ENCODE results near the gene RPA3. TPM values are rescaled to one million over a fixed set of nuclear protein-coding genes. Genes with fewer than 3 reads are reported as not detected.

RPA3 gene
- total and polyA plus RNA-seq, 4 donors, result 22.6 to 40.9 (median 25.8) TPM

DNA sequence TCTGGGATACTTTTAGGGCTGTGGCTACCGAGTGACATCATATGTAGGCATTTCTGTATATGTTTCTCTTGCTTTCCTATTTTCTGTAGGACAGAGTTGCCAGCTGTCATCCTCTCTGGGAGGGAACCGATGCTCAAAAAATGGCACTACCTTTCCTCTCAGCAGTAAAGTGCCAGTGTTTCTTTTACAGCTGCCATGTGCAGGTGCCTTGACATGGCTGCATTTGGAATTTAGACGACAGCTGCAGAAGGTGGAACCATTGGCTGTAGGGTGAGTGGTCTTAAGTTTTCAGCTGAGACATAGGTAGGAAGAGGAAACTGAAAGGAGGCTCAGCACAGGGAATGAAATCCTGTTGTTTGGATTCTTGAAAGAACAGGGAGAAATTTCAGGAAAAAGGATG, 20.2 kb upstream of the RPA3 start:
- DNase-seq (no peak), ATAC-seq (ENCODE audit: insufficient read depth, low FRiP score) (no peak)
- H3K27me3 ChIP-seq (ENCODE audit: control insufficient read depth in 3 of 3, insufficient read depth in 3 of 3, low read length in 2 of 3), result peaks cover 0 to 4% (median 0%) of the 10 kb centered on the region in 3 donors
- H3K36me3 ChIP-seq (ENCODE audit: control insufficient read depth in 4 of 4, insufficient read depth in 4 of 4, low read length in 4 of 4), result peaks cover 0 to 2% (median 0%) of the 10 kb centered on the region in 4 donors
- H3K4me3 ChIP-seq, result no peak overlapping the region
- H3K27ac ChIP-seq (ENCODE audit: low read depth in 1 of 2, low read length in 1 of 2), result no peak overlapping the region
- H3K9ac ChIP-seq (ENCODE audit: insufficient read depth in 1 of 2, low read length in 2 of 2), result no peak overlapping the region
- TF ChIP-seq, protein P1, sequence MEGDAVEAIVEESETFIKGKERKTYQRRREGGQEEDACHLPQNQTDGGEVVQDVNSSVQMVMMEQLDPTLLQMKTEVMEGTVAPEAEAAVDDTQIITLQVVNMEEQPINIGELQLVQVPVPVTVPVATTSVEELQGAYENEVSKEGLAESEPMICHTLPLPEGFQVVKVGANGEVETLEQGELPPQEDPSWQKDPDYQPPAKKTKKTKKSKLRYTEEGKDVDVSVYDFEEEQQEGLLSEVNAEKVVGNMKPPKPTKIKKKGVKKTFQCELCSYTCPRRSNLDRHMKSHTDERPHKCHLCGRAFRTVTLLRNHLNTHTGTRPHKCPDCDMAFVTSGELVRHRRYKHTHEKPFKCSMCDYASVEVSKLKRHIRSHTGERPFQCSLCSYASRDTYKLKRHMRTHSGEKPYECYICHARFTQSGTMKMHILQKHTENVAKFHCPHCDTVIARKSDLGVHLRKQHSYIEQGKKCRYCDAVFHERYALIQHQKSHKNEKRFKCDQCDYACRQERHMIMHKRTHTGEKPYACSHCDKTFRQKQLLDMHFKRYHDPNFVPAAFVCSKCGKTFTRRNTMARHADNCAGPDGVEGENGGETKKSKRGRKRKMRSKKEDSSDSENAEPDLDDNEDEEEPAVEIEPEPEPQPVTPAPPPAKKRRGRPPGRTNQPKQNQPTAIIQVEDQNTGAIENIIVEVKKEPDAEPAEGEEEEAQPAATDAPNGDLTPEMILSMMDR (IDR thresholded peaks at IDR 0.05; ENCODE audit: control extremely low read depth, extremely low read depth), result no peak
- 93 to 95% methylated on average over 3 of the region's 3 CpGs for WGBS, 2 donors
- peaks cover 0 to 7% (median 3%) of the 10 kb centered on the region in 5 donors for H3K4me1 ChIP-seq (ENCODE audit: control insufficient read depth in 5 of 5, insufficient read depth in 5 of 5, low read length in 5 of 5)
- no peaks in the 10 kb centered on the region for H3K9me3 ChIP-seq (ENCODE audit: control insufficient read depth in 4 of 4, insufficient read depth in 3 of 4, low read length in 3 of 4)

DNA sequence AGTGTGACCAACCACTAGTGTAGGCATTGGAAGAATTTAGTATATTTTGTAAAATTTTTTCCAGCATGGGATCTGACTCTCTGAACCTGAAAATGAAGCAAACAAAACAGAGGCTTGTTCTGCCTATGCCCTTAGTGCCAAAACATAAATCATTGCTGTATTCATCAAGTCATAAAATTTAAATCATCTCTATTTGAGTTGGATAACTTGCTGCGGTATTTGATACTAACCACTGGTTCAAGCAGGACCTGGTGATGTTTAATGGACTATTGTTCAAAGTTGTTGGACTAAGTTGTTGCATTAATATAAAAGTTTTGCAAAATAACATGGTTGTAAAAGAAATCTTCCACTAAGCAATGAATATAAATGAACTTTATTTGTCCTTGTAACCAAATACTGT, 19.8 kb upstream of the RPA3 start:
- ATAC-seq (ENCODE audit: insufficient read depth, low FRiP score), result no peak
- H3K27me3 ChIP-seq (ENCODE audit: control insufficient read depth in 3 of 3, insufficient read depth in 3 of 3, low read length in 2 of 3), result peaks cover 0 to 4% (median 0%) of the 10 kb centered on the region in 3 donors
- H3K4me1 ChIP-seq (ENCODE audit: control insufficient read depth in 5 of 5, insufficient read depth in 5 of 5, low read length in 5 of 5), result peaks cover 0 to 7% (median 3%) of the 10 kb centered on the region in 5 donors
- WGBS, 2 donors, result 98 to 100% methylated on average over 1 of the region's 1 CpG
- H3K9ac ChIP-seq (ENCODE audit: insufficient read depth in 1 of 2, low read length in 2 of 2), result no peak overlapping the region
- TF ChIP-seq, protein P1 (IDR thresholded peaks at IDR 0.05; ENCODE audit: control extremely low read depth, extremely low read depth), result no peak
- peaks cover 0 to 2% (median 0%) of the 10 kb centered on the region in 4 donors for H3K36me3 ChIP-seq (ENCODE audit: control insufficient read depth in 4 of 4, insufficient read depth in 4 of 4, low read length in 4 of 4)
- no peak for DNase-seq
- no peak overlapping the region for H3K4me3 ChIP-seq
- no peak overlapping the region for H3K27ac ChIP-seq (ENCODE audit: low read depth in 1 of 2, low read length in 1 of 2)
- H3K9me3 ChIP-seq (ENCODE audit: control insufficient read depth in 4 of 4, insufficient read depth in 3 of 4, low read length in 3 of 4), result no peaks in the 10 kb centered on the region

DNA sequence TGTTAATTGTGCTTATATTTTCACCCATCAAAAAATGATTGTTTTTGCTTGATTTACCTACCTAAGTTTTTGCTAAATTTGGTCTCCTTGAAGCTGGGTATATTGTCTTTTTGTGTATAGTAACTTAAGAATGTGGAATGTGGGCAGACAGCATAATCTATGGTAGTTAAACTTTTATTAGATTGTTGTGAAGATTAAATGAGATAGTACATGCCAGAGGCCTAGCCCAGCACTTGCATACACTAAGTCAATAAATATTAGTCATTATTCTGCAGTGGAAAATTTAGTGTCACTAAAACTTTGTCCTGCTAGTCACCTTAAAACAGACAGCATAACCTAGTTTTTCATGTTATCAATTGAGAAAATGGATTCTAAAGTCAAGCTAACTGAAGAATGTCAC, 19.3 kb upstream of the RPA3 start:
- Histone ChIP-seq H3K9me3 (ENCODE audit: control insufficient read depth in 4 of 4, insufficient read depth in 3 of 4, low read length in 3 of 4) (no peaks in the 10 kb centered on the region), H3K4me3 (no peak overlapping the region), H3K9ac (ENCODE audit: insufficient read depth in 1 of 2, low read length in 2 of 2) (no peak overlapping the region), H3K27ac (ENCODE audit: low read depth in 1 of 2, low read length in 1 of 2) (no peak overlapping the region), H3K36me3 (ENCODE audit: control insufficient read depth in 4 of 4, insufficient read depth in 4 of 4, low read length in 4 of 4) (peaks cover 0 to 2% (median 0%) of the 10 kb centered on the region in 4 donors), H3K4me1 (ENCODE audit: control insufficient read depth in 5 of 5, insufficient read depth in 5 of 5, low read length in 5 of 5) (peaks cover 0 to 7% (median 4%) of the 10 kb centered on the region in 5 donors), H3K27me3 (ENCODE audit: control insufficient read depth in 3 of 3, insufficient read depth in 3 of 3, low read length in 2 of 3) (peaks cover 0 to 4% (median 0%) of the 10 kb centered on the region in 3 donors)
- ATAC-seq (ENCODE audit: insufficient read depth, low FRiP score) (no peak), DNase-seq (no peak)
- TF ChIP-seq, protein P1 (IDR thresholded peaks at IDR 0.05; ENCODE audit: control extremely low read depth, extremely low read depth), result no peak

DNA sequence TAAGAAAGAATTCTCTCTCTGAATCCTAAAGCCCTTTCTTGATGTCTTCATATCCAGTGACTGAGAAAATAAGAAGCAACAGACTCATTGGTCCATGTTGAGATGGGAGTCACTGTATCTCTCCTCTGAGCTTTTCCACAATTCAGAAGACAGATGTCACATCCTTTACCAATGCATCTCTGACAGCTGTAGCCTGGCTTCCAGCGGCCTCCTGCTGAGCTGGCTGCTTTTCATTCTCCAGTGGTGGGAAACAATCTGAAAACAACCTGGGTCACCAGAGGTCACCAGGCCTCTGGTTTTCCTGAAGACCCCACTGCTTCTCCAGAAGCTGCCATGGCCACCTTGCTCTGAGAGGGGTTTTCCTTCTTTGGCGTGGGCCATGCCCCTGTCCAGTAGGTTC, 18.3 kb upstream of the RPA3 start:
- Histone ChIP-seq H3K9ac (ENCODE audit: insufficient read depth in 1 of 2, low read length in 2 of 2) (no peak overlapping the region), H3K27me3 (ENCODE audit: control insufficient read depth in 3 of 3, insufficient read depth in 3 of 3, low read length in 2 of 3) (peaks cover 0 to 4% (median 0%) of the 10 kb centered on the region in 3 donors), H3K36me3 (ENCODE audit: control insufficient read depth in 4 of 4, insufficient read depth in 4 of 4, low read length in 4 of 4) (peaks cover 0 to 2% (median 0%) of the 10 kb centered on the region in 4 donors), H3K4me1 (ENCODE audit: control insufficient read depth in 5 of 5, insufficient read depth in 5 of 5, low read length in 5 of 5) (peaks cover 0 to 13% (median 4%) of the 10 kb centered on the region in 5 donors), H3K4me3 (no peak overlapping the region), H3K9me3 (ENCODE audit: control insufficient read depth in 4 of 4, insufficient read depth in 3 of 4, low read length in 3 of 4) (no peaks in the 10 kb centered on the region), H3K27ac (ENCODE audit: low read depth in 1 of 2, low read length in 1 of 2) (no peak overlapping the region)
- TF ChIP-seq, protein P1 (IDR thresholded peaks at IDR 0.05; ENCODE audit: control extremely low read depth, extremely low read depth), result no peak
- no peak for ATAC-seq (ENCODE audit: insufficient read depth, low FRiP score)
- 89 to 93% methylated on average over 2 of the region's 2 CpGs for WGBS, 2 donors
- DNase-seq, result no peak
